ENCODE measurements around the gene RAB6B. TPM values are rescaled to one million over a fixed set of nuclear protein-coding genes. Genes with fewer than 3 reads are reported as not detected.

The RAB6B gene
- total RNA-seq, 2 experiments from 2014 or later: not detected

DNA sequence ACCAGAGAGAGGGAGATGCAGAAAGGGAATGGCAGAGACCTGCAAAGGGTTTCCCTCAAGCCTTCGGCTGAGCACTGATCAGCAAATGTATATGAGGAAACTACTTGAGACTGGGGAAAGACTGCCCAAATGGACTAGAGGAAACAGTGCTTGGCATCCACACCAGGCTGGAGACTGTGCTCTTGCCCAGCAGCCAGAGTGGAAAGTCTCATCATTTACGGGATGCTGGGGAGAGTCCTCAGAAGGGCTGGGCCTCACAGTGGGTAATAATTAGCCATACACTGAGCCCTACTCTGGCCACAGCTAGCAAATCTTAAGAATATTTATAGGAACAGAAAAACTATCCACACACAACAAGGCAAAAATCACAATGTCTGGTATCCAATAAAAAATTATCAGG lies 18.5 kb downstream of the RAB6B start:
- no peak overlapping the region for H3K4me3 Mint-ChIP-seq
- CTCF ChIA-PET: no interaction called here
- H3K4me1 Mint-ChIP-seq: peaks cover 6% of the 10 kb centered on the region
- no peak overlapping the region for H3K27ac Mint-ChIP-seq
- H3K36me3 Mint-ChIP-seq (ENCODE audit: low read depth): no peaks in the 10 kb centered on the region
- DNase-seq: no peak
- peaks cover 25% of the 10 kb centered on the region for H3K27me3 Mint-ChIP-seq
- POLR2A ChIA-PET: no interaction called here
- peaks cover 8% of the 10 kb centered on the region for H3K9me3 Mint-ChIP-seq

GRCh38 chr3:133874761-133875438 lies 20.8 kb downstream of the RAB6B start:
- peaks cover 8% of the 10 kb centered on the region for H3K9me3 Mint-ChIP-seq
- H3K27ac Mint-ChIP-seq: no peak overlapping the region
- DNase-seq: no peak
- H3K27me3 Mint-ChIP-seq: peaks cover 25% of the 10 kb centered on the region
- H3K4me1 Mint-ChIP-seq: no peaks in the 10 kb centered on the region
- ChIA-PET POLR2A (no interaction called here), CTCF (interaction anchor here (0.6 to 0.9 kb wide), 2 partner anchors 11 to 1150 kb away, joined by 4 to 6 read pairs; no protein-coding TSS in a partner anchor)
- no peaks in the 10 kb centered on the region for H3K36me3 Mint-ChIP-seq (ENCODE audit: low read depth)
- H3K4me3 Mint-ChIP-seq: no peak overlapping the region

GRCh38 chr3:133874344-133874743 lies 21.3 kb downstream of the RAB6B start:
- Mint-ChIP-seq H3K27ac (no peak overlapping the region), H3K36me3 (ENCODE audit: low read depth) (no peaks in the 10 kb centered on the region), H3K27me3 (peaks cover 25% of the 10 kb centered on the region), H3K9me3 (peaks cover 8% of the 10 kb centered on the region), H3K4me3 (no peak overlapping the region), H3K4me1 (no peaks in the 10 kb centered on the region)
- ChIA-PET CTCF (interaction anchor here (0.6 kb wide), 1 partner anchor 1150 kb away, joined by 4 read pairs; no protein-coding TSS in a partner anchor), POLR2A (no interaction called here)
- no peak for DNase-seq

DNA sequence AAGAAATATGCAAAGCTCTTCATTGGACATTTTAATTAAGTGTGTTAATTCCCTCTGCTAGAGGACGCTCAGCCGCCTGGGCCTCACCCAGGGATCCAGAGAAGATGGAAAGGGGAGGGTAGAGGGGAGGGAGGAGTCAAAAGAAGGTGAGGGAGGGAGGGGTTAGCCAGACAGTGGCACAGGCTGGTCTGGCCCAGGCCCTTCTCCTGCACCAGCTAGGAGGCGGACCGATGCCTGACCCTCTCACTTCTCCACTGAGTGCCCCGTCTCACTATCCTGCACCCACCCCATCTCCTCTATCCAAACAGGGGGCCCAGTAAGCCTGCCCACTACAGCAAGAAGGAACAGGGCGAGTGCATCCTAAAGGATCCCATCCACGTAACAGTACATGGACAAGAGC lies 22.9 kb downstream of the RAB6B start:
- Mint-ChIP-seq H3K4me1 (no peaks in the 10 kb centered on the region), H3K4me3 (no peak overlapping the region), H3K9me3 (peaks cover under 1% of the 10 kb centered on the region), H3K36me3 (ENCODE audit: low read depth) (no peaks in the 10 kb centered on the region), H3K27ac (no peak overlapping the region), H3K27me3 (peaks cover 20% of the 10 kb centered on the region)
- DNase-seq: no peak
- CTCF ChIA-PET: interaction anchor here (0.8 kb wide), 1 partner anchor 296 kb away, joined by 3 read pairs; no protein-coding TSS in a partner anchor
- POLR2A ChIA-PET: no interaction called here

GRCh38 chr3:133872161-133872560 lies 23.5 kb downstream of the RAB6B start:
- no peak for DNase-seq
- Mint-ChIP-seq H3K27ac (no peak overlapping the region), H3K4me3 (no peak overlapping the region), H3K36me3 (ENCODE audit: low read depth) (no peaks in the 10 kb centered on the region), H3K9me3 (no peaks in the 10 kb centered on the region), H3K4me1 (no peaks in the 10 kb centered on the region), H3K27me3 (peaks cover 17% of the 10 kb centered on the region)
- POLR2A ChIA-PET: no interaction called here
- CTCF ChIA-PET: interaction anchor here (0.8 kb wide), 1 partner anchor 296 kb away, joined by 3 read pairs; no protein-coding TSS in a partner anchor

DNA sequence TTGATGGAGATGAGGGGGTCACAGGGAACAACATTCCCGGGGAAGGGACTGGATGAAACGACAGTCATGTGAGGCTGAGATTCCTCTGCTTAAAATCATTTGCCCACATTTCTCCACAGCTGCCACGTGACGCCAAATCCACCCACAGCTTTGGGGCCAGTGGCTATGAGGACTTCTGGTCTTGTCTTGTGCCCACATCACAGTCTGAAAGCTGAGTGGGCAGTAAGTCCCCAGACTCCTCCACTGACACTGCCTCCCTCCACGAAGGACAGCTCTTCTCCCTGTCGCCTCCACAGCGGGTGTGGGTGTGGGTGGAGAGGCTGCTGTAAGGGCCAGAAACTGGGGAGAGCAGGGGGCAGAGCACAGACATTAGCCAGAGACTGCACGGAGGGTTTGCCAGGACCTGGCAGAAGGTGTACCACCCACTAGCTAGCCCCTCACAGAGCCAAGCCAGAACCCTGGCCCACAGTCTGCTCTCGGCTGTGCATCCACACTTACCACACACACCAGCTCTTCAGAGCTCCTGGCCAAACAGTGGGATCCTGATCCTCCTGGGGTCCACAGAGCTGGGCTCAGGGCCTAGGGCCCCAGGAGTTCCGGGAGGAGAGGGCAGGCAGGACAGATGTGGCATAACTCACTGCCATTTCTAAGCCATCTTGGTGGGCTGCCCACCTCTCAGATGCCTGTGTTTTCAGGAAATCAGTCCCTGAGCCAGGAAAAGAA lies 24.2 kb downstream of the RAB6B start:
- Mint-ChIP-seq H3K27me3 (peaks cover 12% of the 10 kb centered on the region), H3K4me1 (no peaks in the 10 kb centered on the region), H3K36me3 (ENCODE audit: low read depth) (no peaks in the 10 kb centered on the region), H3K27ac (no peak overlapping the region), H3K4me3 (no peak overlapping the region), H3K9me3 (no peaks in the 10 kb centered on the region)
- no peak for DNase-seq
- CTCF ChIA-PET: no interaction called here
- POLR2A ChIA-PET: no interaction called here

- no peaks in the 10 kb centered on the region for H3K36me3 Mint-ChIP-seq (ENCODE audit: low read depth)
- H3K27ac Mint-ChIP-seq: no peak overlapping the region
- H3K9me3 Mint-ChIP-seq: no peaks in the 10 kb centered on the region
- ChIA-PET CTCF (interaction anchor here (0.6 kb wide), 1 partner anchor 311 kb away, joined by 3 read pairs; no protein-coding TSS in a partner anchor), POLR2A (no interaction called here)
- no peaks in the 10 kb centered on the region for H3K4me1 Mint-ChIP-seq
- no peak for DNase-seq
- H3K27me3 Mint-ChIP-seq: peaks cover 6% of the 10 kb centered on the region
- H3K4me3 Mint-ChIP-seq: no peak overlapping the region
Observed at GRCh38 chr3:133870822-133871221, 24.9 kb downstream of the RAB6B start.

GRCh38 chr3:133869586-133869985 lies 26.1 kb downstream of the RAB6B start:
- Mint-ChIP-seq H3K4me3 (no peak overlapping the region), H3K4me1 (no peaks in the 10 kb centered on the region), H3K27ac (no peak overlapping the region), H3K27me3 (peaks cover 2% of the 10 kb centered on the region), H3K9me3 (no peaks in the 10 kb centered on the region), H3K36me3 (ENCODE audit: low read depth) (no peaks in the 10 kb centered on the region)
- POLR2A ChIA-PET: no interaction called here
- CTCF ChIA-PET: no interaction called here
- no peak for DNase-seq

GRCh38 chr3:133868758-133869475 lies 26.8 kb downstream of the RAB6B start:
- no peaks in the 10 kb centered on the region for H3K36me3 Mint-ChIP-seq (ENCODE audit: low read depth)
- H3K4me1 Mint-ChIP-seq: no peaks in the 10 kb centered on the region
- ChIA-PET POLR2A (no interaction called here), CTCF (interaction anchor here (1.2 kb wide), 1 partner anchor 12 kb away, joined by 3 read pairs; no protein-coding TSS in a partner anchor)
- no peak for DNase-seq
- no peak overlapping the region for H3K4me3 Mint-ChIP-seq
- H3K27ac Mint-ChIP-seq: no peak overlapping the region
- no peaks in the 10 kb centered on the region for H3K27me3 Mint-ChIP-seq
- no peaks in the 10 kb centered on the region for H3K9me3 Mint-ChIP-seq

- Mint-ChIP-seq H3K27me3 (no peaks in the 10 kb centered on the region), H3K27ac (no peak overlapping the region), H3K4me3 (no peak overlapping the region), H3K36me3 (ENCODE audit: low read depth) (no peaks in the 10 kb centered on the region), H3K9me3 (no peaks in the 10 kb centered on the region), H3K4me1 (no peaks in the 10 kb centered on the region)
- no peak for DNase-seq
- ChIA-PET CTCF (interaction anchor here (0.7 to 1.2 kb wide), 2 partner anchors 11 to 12 kb away, joined by 3 read pairs; no protein-coding TSS in a partner anchor), POLR2A (no interaction called here)
Observed at GRCh38 chr3:133868186-133868585, 27.5 kb downstream of the RAB6B start.

- no peaks in the 10 kb centered on the region for H3K27me3 Mint-ChIP-seq
- ChIA-PET CTCF (interaction anchor here (0.9 kb wide), 1 partner anchor 12 kb away, joined by 3 read pairs; no protein-coding TSS in a partner anchor), POLR2A (no interaction called here)
- H3K4me1 Mint-ChIP-seq: no peaks in the 10 kb centered on the region
- no peaks in the 10 kb centered on the region for H3K36me3 Mint-ChIP-seq (ENCODE audit: low read depth)
- no peak overlapping the region for H3K4me3 Mint-ChIP-seq
- no peak for DNase-seq
- no peak overlapping the region for H3K27ac Mint-ChIP-seq
- H3K9me3 Mint-ChIP-seq: no peaks in the 10 kb centered on the region
Observed at GRCh38 chr3:133866141-133866540, 29.5 kb downstream of the RAB6B start.

DNA sequence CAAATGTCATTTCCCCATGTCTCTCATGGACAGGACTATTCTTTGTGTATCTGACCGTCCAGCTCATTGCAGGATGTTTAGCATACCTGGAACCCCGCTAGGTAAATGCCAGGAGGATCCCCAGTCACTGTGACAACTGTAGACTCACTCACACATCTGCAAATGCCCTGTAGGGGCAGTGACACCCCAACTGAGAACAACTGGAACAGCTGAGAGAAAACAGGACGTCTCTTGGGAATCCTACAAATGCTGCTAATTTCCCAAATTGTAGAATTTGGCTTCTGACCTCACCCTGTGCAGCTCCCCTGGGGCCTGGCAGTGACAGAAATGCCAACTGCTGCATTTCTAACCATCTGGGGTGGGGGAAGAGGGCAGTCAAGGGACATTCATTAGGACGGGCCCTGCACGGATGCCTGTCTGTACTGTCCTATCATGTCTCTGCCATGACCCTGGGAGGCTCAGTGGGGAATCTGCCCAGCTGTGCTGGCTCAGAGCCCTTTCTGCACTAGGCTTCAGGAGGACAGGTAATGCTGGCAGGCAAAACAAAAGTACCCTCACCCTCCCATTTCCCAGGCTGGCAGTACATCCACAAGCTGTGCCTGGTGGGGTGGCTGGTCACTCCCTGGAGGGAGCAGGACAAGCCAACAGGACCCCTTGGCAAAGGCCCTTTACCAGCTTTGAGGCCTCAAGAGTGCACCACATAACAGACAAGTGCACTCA lies 30.4 kb downstream of the RAB6B start:
- Mint-ChIP-seq H3K27me3 (no peaks in the 10 kb centered on the region), H3K27ac (no peak overlapping the region), H3K36me3 (ENCODE audit: low read depth) (no peaks in the 10 kb centered on the region), H3K4me1 (no peaks in the 10 kb centered on the region), H3K9me3 (no peaks in the 10 kb centered on the region), H3K4me3 (no peak overlapping the region)
- no peak for DNase-seq
- POLR2A ChIA-PET: no interaction called here
- CTCF ChIA-PET: interaction anchor here (0.9 to 1.5 kb wide), 2 partner anchors 12 to 15 kb away, joined by 3 to 4 read pairs; no protein-coding TSS in a partner anchor

Data from activated CD4-positive, alpha-beta T cell treated with anti-CD3 and anti-CD28 coated beads, Interleukin-2, amount 10 ng/mL, durations not matched to agents 7 days and 5 days (primary cell).